ENCODE results near the gene NSUN3. TPM values are rescaled to one million over a fixed set of nuclear protein-coding genes. Genes with fewer than 3 reads are reported as not detected.

NSUN3 gene
- total RNA-seq, 1 experiment from 2014 or later = 14.4 TPM

- Histone ChIP-seq H3K27ac (ENCODE audit: low read length) (no peak overlapping the region), H3K27me3 (ENCODE audit: control insufficient read depth, insufficient read depth, low read length) (no peaks in the 10 kb centered on the region), H3K4me3 (ENCODE audit: low read depth in 2 of 2, low read length in 2 of 2) (no peak overlapping the region), H3K4me1 (ENCODE audit: control insufficient read depth, insufficient read depth, low read length) (no peaks in the 10 kb centered on the region), H3K36me3 (ENCODE audit: control insufficient read depth, insufficient read depth, low read length) (0 out of 2 replicates have a peak, but pooled peaks cover 2% of the 10 kb centered on the region), H3K9me3 (ENCODE audit: control insufficient read depth, insufficient read depth, low read depth, low read length) (no peaks in the 10 kb centered on the region)
- ATAC-seq (no peak), DNase-seq (ENCODE audit: low read depth, low spot score) (no peak)
- no TSS peak for BruUV-seq (replicated peaks)
- no peak for TF ChIP-seq SIN3A (IDR thresholded peaks at IDR 0.05; ENCODE audit: borderline replicate concordance, insufficient read depth, low read depth, low read length)
- no peak for TF ChIP-seq POLR2AphosphoS5 (IDR thresholded peaks at IDR 0.05; ENCODE audit: low read depth, low read length)
- ChIA-PET CTCF (no interaction called here), POLR2A (no interaction called here)
- in situ Hi-C loops (cut with HindIII; ENCODE audit: low pct_unique_long_range_greater_than_20kb, low sequenced_read_pairs) (no loop called here), intact Hi-C loops (cut with micrococcal nuclease; ENCODE audit: unreplicated experiment) (no loop called here)
Measured at GRCh38 chr3:94046533-94046932, 16.3 kb upstream of the NSUN3 start.

- H3K4me1 ChIP-seq (ENCODE audit: control insufficient read depth, insufficient read depth, low read length) = no peaks in the 10 kb centered on the region
- no peak overlapping the region for H3K4me3 ChIP-seq (ENCODE audit: low read depth in 2 of 2, low read length in 2 of 2)
- ChIA-PET CTCF (no interaction called here), POLR2A (no interaction called here)
- no peaks in the 10 kb centered on the region for H3K9me3 ChIP-seq (ENCODE audit: control insufficient read depth, insufficient read depth, low read depth, low read length)
- H3K27me3 ChIP-seq (ENCODE audit: control insufficient read depth, insufficient read depth, low read length) = no peaks in the 10 kb centered on the region
- no peak for TF ChIP-seq POLR2AphosphoS5 (IDR thresholded peaks at IDR 0.05; ENCODE audit: low read depth, low read length)
- TF ChIP-seq TCF7L2 (IDR thresholded peaks at IDR 0.05; ENCODE audit: low read depth, low read length) = no peak
- no peak for TF ChIP-seq REST (IDR thresholded peaks at IDR 0.05; ENCODE audit: insufficient read depth in 1 of 2, low read depth in 2 of 2, low read length in 1 of 2)
- no peak for TF ChIP-seq CTCF (IDR thresholded peaks at IDR 0.05)
- no peak for TF ChIP-seq SIN3A (IDR thresholded peaks at IDR 0.05; ENCODE audit: borderline replicate concordance, insufficient read depth, low read depth, low read length)
- DNase-seq (ENCODE audit: low read depth, low spot score) (no peak), ATAC-seq (no peak)
- in situ Hi-C loops (cut with HindIII; ENCODE audit: low pct_unique_long_range_greater_than_20kb, low sequenced_read_pairs) (no loop called here), intact Hi-C loops (cut with micrococcal nuclease; ENCODE audit: unreplicated experiment) (no loop called here)
- no peak overlapping the region for H3K27ac ChIP-seq (ENCODE audit: low read length)
- no TSS peak for BruUV-seq (replicated peaks)
- H3K36me3 ChIP-seq (ENCODE audit: control insufficient read depth, insufficient read depth, low read length) = peaks cover 8% of the 10 kb centered on the region; the same call in 1 of the 2 replicates
Measured at GRCh38 chr3:94049267-94049666, 13.6 kb upstream of the NSUN3 start.

- no peak for ATAC-seq
- BruUV-seq (replicated peaks) = no TSS peak
- in situ Hi-C loops (cut with HindIII; ENCODE audit: low pct_unique_long_range_greater_than_20kb, low sequenced_read_pairs) (no loop called here), intact Hi-C loops (cut with micrococcal nuclease; ENCODE audit: unreplicated experiment) (no loop called here)
- peaks cover 10% of the 10 kb centered on the region for H3K36me3 ChIP-seq (ENCODE audit: control insufficient read depth, insufficient read depth, low read length)
- no peaks in the 10 kb centered on the region for H3K4me1 ChIP-seq (ENCODE audit: control insufficient read depth, insufficient read depth, low read length)
- TF ChIP-seq POLR2AphosphoS5 (IDR thresholded peaks at IDR 0.05; ENCODE audit: low read depth, low read length) = no peak
- TF ChIP-seq CTCF (IDR thresholded peaks at IDR 0.05) = no peak
- TF ChIP-seq REST (IDR thresholded peaks at IDR 0.05; ENCODE audit: insufficient read depth in 1 of 2, low read depth in 2 of 2, low read length in 1 of 2) = no peak
- TF ChIP-seq SIN3A (IDR thresholded peaks at IDR 0.05; ENCODE audit: borderline replicate concordance, insufficient read depth, low read depth, low read length) = no peak
- TF ChIP-seq TCF7L2 (IDR thresholded peaks at IDR 0.05; ENCODE audit: low read depth, low read length) = no peak
- no peaks in the 10 kb centered on the region for H3K27me3 ChIP-seq (ENCODE audit: control insufficient read depth, insufficient read depth, low read length)
- ChIA-PET CTCF (no interaction called here), POLR2A (interaction anchor here (0.8 kb wide), 1 partner anchor 12 kb away, joined by 3 read pairs; the partner anchor contains the start of genes DHFR2 and NSUN3)
- no peak overlapping the region for H3K27ac ChIP-seq (ENCODE audit: low read length)
- no peak for DNase-seq (ENCODE audit: low read depth, low spot score)
- H3K4me3 ChIP-seq (ENCODE audit: low read depth in 2 of 2, low read length in 2 of 2) = no peak overlapping the region
- H3K9me3 ChIP-seq (ENCODE audit: control insufficient read depth, insufficient read depth, low read depth, low read length) = no peaks in the 10 kb centered on the region
Measured at GRCh38 chr3:94050546-94050945, 12.3 kb upstream of the NSUN3 start.
